Sigmoid colon (tissue), 4 donors: Measurements from ENCODE around the gene EDARADD.

Source experiments
- POLR2A ChIP-seq, 2 donors: fragments of 450-650 bp; IDR thresholded peaks; one replicate each; pipeline ENCODE4 v1.6.1; 2016; ENCODE audit warnings: antibody characterized with exemption in 2 of 2, mild to moderate bottlenecking in 2 of 2, moderate library complexity in 2 of 2
- POLR2AphosphoS5 ChIP-seq, 4 donors: sonication (generic); formaldehyde crosslinking; IDR thresholded peaks; one replicate each; pipeline ENCODE4 v1.6.1; 2017; ENCODE audit warnings: antibody characterized with exemption in 4 of 4
- TF ChIP-seq, protein P1 (sequence below), 4 experiments: fragments of 450-650 bp in 3 of 4; fragments of 200-600 bp in 1 of 4; IDR thresholded peaks; one replicate each; pipeline ENCODE4 v1.5.1; 2016 to 2019; ENCODE audit warnings: antibody characterized with exemption in 4 of 4, mild to moderate bottlenecking in 3 of 4, moderate library complexity in 2 of 4

DNA sequence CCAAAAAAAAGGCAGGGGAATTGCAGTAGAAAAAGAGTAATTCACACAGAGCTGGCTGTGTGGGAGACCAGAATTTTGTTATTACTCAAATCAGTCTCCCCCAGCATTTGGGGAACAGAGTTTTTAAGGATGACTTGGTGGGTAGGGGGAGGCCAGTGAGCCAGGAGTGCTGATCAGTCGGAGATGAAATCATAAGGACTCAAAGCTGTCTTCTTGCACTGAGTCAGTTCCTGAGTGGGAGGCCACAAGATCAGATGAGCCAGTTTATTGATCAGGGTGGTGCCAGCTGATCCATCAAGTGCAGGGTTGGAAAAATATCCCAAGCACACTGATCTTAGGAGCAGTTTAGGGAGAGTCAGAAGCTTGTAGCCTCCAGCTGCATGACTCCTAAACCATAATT lies 23.7 kb upstream of the EDARADD start:
- TF ChIP-seq POLR2A (IDR thresholded peaks at IDR 0.05) (no peak), POLR2AphosphoS5 (IDR thresholded peaks at IDR 0.05) (no peak)
- TF ChIP-seq, protein P1, sequence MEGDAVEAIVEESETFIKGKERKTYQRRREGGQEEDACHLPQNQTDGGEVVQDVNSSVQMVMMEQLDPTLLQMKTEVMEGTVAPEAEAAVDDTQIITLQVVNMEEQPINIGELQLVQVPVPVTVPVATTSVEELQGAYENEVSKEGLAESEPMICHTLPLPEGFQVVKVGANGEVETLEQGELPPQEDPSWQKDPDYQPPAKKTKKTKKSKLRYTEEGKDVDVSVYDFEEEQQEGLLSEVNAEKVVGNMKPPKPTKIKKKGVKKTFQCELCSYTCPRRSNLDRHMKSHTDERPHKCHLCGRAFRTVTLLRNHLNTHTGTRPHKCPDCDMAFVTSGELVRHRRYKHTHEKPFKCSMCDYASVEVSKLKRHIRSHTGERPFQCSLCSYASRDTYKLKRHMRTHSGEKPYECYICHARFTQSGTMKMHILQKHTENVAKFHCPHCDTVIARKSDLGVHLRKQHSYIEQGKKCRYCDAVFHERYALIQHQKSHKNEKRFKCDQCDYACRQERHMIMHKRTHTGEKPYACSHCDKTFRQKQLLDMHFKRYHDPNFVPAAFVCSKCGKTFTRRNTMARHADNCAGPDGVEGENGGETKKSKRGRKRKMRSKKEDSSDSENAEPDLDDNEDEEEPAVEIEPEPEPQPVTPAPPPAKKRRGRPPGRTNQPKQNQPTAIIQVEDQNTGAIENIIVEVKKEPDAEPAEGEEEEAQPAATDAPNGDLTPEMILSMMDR (IDR thresholded peaks at IDR 0.05) = no peak
